ENCODE data around the gene FGD6. TPM values are rescaled to one million over a fixed set of nuclear protein-coding genes. Genes with fewer than 3 reads are reported as not detected.

Gene FGD6
- total RNA-seq, 1 experiment from 2014 or later: 23.5 TPM

DNA sequence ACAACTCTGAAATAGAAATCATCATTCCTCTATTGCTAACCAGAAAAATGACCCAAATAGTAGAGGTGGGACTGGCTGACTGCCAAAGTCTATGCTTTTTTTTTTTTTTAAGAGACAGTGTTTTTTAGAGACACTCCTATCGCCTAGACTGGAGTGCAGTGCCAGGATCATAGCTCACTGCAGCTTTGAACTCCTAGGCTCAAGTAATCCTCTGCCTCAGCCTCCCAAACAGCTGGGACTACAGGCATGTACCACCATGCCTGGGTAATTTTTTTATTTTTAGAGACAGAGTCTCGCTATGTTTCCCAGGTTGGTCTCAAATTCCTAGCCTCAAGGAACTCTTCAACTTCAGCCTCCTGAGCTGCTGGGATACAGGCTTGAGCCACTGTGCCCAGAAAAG lies 163.1 kb downstream of the FGD6 start:
- peaks cover 24% of the 10 kb centered on the region for H3K36me3 Mint-ChIP-seq (ENCODE audit: insufficient read depth, unreplicated experiment)
- DNase-seq: no peak
- no TSS peak for BruUV-seq (replicated peaks)
- H3K4me1 Mint-ChIP-seq (ENCODE audit: low read depth, unreplicated experiment): no peaks in the 10 kb centered on the region
- intact Hi-C loops (cut with micrococcal nuclease; ENCODE audit: unreplicated experiment): no loop called here
- H3K36me3 ChIP-seq (ENCODE audit: control insufficient read depth, insufficient read depth, low read length): no peaks in the 10 kb centered on the region
- ChIA-PET CTCF (no interaction called here), POLR2A (no interaction called here)
- no peaks in the 10 kb centered on the region for H3K27me3 Mint-ChIP-seq (ENCODE audit: insufficient read depth, unreplicated experiment)
- H3K4me3 Mint-ChIP-seq (ENCODE audit: unreplicated experiment): no peak overlapping the region
- no peak overlapping the region for H3K4me3 ChIP-seq (ENCODE audit: low read depth, low read length)
- TF ChIP-seq, protein P1, sequence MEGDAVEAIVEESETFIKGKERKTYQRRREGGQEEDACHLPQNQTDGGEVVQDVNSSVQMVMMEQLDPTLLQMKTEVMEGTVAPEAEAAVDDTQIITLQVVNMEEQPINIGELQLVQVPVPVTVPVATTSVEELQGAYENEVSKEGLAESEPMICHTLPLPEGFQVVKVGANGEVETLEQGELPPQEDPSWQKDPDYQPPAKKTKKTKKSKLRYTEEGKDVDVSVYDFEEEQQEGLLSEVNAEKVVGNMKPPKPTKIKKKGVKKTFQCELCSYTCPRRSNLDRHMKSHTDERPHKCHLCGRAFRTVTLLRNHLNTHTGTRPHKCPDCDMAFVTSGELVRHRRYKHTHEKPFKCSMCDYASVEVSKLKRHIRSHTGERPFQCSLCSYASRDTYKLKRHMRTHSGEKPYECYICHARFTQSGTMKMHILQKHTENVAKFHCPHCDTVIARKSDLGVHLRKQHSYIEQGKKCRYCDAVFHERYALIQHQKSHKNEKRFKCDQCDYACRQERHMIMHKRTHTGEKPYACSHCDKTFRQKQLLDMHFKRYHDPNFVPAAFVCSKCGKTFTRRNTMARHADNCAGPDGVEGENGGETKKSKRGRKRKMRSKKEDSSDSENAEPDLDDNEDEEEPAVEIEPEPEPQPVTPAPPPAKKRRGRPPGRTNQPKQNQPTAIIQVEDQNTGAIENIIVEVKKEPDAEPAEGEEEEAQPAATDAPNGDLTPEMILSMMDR (IDR thresholded peaks at IDR 0.05; ENCODE audit: insufficient read depth in 1 of 2, low read depth in 1 of 2, low read length in 1 of 2, severe bottlenecking in 1 of 2, unreplicated experiment in 1 of 2): no peak
- no peaks in the 10 kb centered on the region for H3K4me1 ChIP-seq
- H3K27ac Mint-ChIP-seq (ENCODE audit: unreplicated experiment): no peak overlapping the region
- no peaks in the 10 kb centered on the region for H3K9me3 ChIP-seq
- H3K27me3 ChIP-seq (replicated peaks; ENCODE audit: control insufficient read depth, insufficient read depth, low read length): no peaks in the 10 kb centered on the region
- H3K9me3 Mint-ChIP-seq (ENCODE audit: unreplicated experiment): no peaks in the 10 kb centered on the region

DNA sequence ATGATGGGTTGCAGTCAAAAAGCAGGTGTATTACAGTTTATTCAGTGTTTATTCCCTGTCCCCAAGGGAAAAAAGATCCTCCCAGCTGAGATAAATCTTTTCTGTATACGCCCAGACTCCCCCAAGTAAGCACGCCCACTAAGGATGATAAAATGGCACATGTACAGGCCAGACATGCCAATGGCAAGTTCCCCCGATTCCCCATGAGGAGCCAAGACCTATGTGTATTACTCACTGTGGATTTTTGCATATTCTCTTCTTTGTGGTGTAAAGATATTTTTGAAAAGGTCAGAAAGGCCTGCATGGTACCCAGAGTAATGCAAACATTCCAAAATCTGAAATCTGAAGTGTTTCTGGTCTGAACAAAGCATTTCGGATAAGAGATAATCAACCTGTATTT lies 166.0 kb downstream of the FGD6 start:
- Histone ChIP-seq H3K4me1 (no peaks in the 10 kb centered on the region), H3K36me3 (ENCODE audit: control insufficient read depth, insufficient read depth, low read length) (no peaks in the 10 kb centered on the region), H3K9me3 (no peaks in the 10 kb centered on the region), H3K27me3 (replicated peaks; ENCODE audit: control insufficient read depth, insufficient read depth, low read length) (no peaks in the 10 kb centered on the region), H3K4me3 (ENCODE audit: low read depth, low read length) (no peak overlapping the region)
- POLR2A ChIA-PET: no interaction called here
- Mint-ChIP-seq H3K27ac (ENCODE audit: unreplicated experiment) (no peak overlapping the region), H3K4me3 (ENCODE audit: unreplicated experiment) (no peak overlapping the region), H3K27me3 (ENCODE audit: insufficient read depth, unreplicated experiment) (no peaks in the 10 kb centered on the region), H3K36me3 (ENCODE audit: insufficient read depth, unreplicated experiment) (peaks cover 32% of the 10 kb centered on the region), H3K4me1 (ENCODE audit: low read depth, unreplicated experiment) (no peaks in the 10 kb centered on the region), H3K9me3 (ENCODE audit: unreplicated experiment) (no peaks in the 10 kb centered on the region)
- no peak for DNase-seq
- intact Hi-C loops (cut with micrococcal nuclease; ENCODE audit: unreplicated experiment): no loop called here
- BruUV-seq (replicated peaks): no TSS peak
- CTCF ChIA-PET: no interaction called here
- TF ChIP-seq, protein P1 (IDR thresholded peaks at IDR 0.05; ENCODE audit: insufficient read depth in 1 of 2, low read depth in 1 of 2, low read length in 1 of 2, severe bottlenecking in 1 of 2, unreplicated experiment in 1 of 2): no peak

DNA sequence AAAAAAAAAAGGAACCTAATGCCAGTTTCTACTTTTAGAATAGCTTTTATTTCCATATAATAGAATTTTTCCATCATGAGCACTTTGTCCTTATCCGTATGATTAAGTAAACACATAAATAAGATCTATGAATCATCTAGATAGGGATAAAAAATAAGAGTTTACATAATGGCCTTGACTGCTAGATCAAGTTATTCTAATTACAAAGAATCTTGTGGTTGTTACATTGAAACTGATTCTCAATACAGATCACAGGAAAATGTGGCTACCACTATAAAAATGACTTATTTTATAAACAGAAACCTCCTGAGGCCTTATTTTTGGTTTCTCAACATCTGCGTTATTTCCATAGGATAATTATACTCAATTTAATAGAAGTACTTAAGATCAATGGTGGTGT lies 179.4 kb downstream of the FGD6 start:
- H3K36me3 Mint-ChIP-seq (ENCODE audit: insufficient read depth, unreplicated experiment): peaks cover 42% of the 10 kb centered on the region
- TF ChIP-seq, protein P1 (IDR thresholded peaks at IDR 0.05; ENCODE audit: insufficient read depth in 1 of 2, low read depth in 1 of 2, low read length in 1 of 2, severe bottlenecking in 1 of 2, unreplicated experiment in 1 of 2): no peak
- CTCF ChIA-PET: no interaction called here
- Histone ChIP-seq H3K27me3 (replicated peaks; ENCODE audit: control insufficient read depth, insufficient read depth, low read length) (no peaks in the 10 kb centered on the region), H3K4me1 (no peaks in the 10 kb centered on the region), H3K36me3 (ENCODE audit: control insufficient read depth, insufficient read depth, low read length) (no peaks in the 10 kb centered on the region), H3K4me3 (ENCODE audit: low read depth, low read length) (no peak overlapping the region), H3K9me3 (no peaks in the 10 kb centered on the region)
- no peak overlapping the region for H3K4me3 Mint-ChIP-seq (ENCODE audit: unreplicated experiment)
- DNase-seq: no peak
- H3K27ac Mint-ChIP-seq (ENCODE audit: unreplicated experiment): no peak overlapping the region
- no peaks in the 10 kb centered on the region for H3K4me1 Mint-ChIP-seq (ENCODE audit: low read depth, unreplicated experiment)
- BruUV-seq (replicated peaks): no TSS peak
- H3K9me3 Mint-ChIP-seq (ENCODE audit: unreplicated experiment): no peaks in the 10 kb centered on the region
- intact Hi-C loops (cut with micrococcal nuclease; ENCODE audit: unreplicated experiment): no loop called here
- H3K27me3 Mint-ChIP-seq (ENCODE audit: insufficient read depth, unreplicated experiment): no peaks in the 10 kb centered on the region
- POLR2A ChIA-PET: no interaction called here
